OCI-LY1 (cell line): ENCODE data around the gene FGF2.

ENCODE experiments used
- CTCF ChIP-seq: fragments of 200-600 bp; sonication (generic), shearing (Covaris generic); IDR thresholded peaks from 2 replicates; pipeline ENCODE4 v1.5.1; 2017; ENCODE audit warnings: mild to moderate bottlenecking, antibody characterized with exemption, low read length, moderate library complexity, mixed read lengths
- EZH2 ChIP-seq: fragments of 200-600 bp; sonication (generic), shearing (Covaris generic); IDR thresholded peaks from 2 replicates; pipeline ENCODE4 v1.8.0; 2017; ENCODE audit warnings: borderline replicate concordance, mixed run types, mild to moderate bottlenecking, antibody characterized with exemption, low read length, moderate library complexity, mixed read lengths

GRCh38 chr4:122858705-122859104 lies 32.1 kb downstream of the FGF2 start:
- TF ChIP-seq CTCF (no peak), EZH2 (no peak)
